LNCAP (cell line): ENCODE results near the gene GALK2.

ENCODE experiments used
- TF ChIP-seq, protein P1 (sequence below): fragments of 450-650 bp; IDR thresholded peaks from 2 replicates; pipeline ENCODE4 v1.5.1; 2017; ENCODE audit warnings: mild to moderate bottlenecking

The GALK2 gene

DNA sequence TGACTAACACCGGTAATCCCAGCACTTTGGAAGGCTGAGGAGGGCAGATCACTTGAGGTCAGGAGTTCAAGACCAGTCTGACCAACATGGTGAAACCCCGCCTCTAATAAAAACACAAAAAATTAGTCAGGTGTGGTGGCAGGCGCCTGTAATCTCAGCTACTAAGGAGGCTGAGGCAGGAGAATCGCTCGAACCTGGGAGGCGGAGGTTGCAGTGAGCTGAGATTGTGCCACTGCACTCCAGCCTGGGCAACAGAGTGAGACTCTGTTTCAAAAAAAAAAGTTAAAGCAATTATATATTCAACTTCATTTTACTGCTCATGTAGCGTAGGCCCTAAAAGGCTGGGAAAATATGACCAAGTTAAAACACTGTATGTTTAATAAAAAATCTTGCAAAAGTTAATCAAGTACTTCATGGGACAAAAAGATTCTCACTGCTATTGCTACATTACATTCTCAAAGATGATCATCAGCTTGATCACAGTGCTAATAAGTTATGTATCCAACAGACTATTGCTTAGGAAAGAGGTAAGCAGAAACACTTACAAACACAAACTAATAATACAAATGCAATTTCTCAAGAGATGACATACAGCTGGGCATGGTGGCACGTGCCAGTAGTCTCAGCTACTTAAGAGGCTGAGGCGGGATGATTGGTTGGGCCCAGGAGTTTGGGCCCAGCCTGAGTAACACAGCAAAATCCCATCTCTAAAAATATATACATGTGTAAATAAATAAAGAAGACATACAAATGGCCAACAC lies 17.3 kb upstream of the GALK2 start:
- TF ChIP-seq, protein P1, sequence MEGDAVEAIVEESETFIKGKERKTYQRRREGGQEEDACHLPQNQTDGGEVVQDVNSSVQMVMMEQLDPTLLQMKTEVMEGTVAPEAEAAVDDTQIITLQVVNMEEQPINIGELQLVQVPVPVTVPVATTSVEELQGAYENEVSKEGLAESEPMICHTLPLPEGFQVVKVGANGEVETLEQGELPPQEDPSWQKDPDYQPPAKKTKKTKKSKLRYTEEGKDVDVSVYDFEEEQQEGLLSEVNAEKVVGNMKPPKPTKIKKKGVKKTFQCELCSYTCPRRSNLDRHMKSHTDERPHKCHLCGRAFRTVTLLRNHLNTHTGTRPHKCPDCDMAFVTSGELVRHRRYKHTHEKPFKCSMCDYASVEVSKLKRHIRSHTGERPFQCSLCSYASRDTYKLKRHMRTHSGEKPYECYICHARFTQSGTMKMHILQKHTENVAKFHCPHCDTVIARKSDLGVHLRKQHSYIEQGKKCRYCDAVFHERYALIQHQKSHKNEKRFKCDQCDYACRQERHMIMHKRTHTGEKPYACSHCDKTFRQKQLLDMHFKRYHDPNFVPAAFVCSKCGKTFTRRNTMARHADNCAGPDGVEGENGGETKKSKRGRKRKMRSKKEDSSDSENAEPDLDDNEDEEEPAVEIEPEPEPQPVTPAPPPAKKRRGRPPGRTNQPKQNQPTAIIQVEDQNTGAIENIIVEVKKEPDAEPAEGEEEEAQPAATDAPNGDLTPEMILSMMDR, result no peak

DNA sequence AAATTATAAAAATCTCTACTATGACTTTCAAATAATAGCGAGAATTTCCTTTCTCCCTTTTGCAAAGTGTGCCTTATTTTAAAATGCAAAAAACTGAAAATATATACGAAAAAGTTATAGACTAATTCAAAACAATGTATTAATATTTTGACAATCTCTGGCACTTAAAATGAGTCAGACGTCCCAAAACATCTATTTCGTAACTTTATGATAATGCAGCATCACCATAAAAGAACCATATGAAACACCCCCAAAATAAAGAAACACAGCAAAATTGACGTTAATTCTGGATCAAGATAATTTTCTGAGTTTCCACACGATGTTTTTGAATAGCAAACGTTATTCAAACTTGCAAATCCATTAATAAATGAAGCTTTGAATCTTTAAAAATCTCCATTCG lies 15.7 kb upstream of the GALK2 start:
- TF ChIP-seq, protein P1, result no peak

DNA sequence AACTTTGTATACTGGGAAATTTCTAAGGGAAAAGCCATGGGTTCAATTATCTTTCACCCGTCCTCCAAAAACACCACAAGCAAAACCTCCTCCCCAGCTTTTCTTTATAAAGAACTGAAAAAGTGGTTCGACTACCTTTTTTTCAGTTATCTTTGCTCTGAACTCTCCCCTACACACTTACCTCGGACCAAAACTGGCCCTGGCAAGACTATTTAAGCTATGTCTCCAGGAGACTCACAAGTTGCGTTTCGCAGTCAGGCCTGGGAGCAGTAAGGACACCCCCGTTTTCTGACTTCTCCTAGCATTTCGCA lies 15.3 kb upstream of the GALK2 start:
- TF ChIP-seq, protein P1, result no peak

DNA sequence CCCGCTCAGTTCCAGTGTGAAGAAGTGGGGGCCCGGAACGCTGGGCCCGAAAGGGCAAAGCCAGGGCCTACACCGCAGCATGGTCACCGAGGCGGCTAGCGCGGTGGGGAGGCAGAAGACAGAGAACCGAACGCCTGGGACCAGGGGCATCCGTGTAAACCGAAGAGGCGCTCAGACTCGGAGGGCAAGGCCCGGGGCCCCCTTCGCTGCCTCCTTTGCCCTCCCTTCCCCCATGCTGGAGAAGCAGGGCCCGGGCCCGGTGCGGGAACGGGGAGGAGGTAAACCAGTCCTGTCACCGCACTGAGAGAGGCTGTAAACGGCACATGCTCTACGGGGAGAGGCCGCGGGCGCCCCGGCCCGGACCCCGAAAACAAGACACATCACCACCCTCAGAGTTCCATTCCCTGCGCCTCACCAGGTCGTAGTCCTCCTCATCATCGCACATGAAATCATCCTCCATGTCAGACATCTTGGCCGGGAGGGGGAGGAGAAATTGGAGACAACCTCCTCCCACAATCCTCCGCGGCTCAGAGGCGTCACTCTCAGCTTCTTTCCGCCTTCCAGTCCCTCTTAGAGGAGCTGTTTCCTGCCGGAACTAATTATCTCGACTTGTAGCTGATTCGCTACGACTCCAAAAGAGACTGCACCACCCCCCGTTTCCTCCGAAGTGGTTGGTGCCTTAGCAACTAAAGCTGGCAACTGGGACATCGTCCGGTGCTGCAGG lies 14.8 kb upstream of the GALK2 start, which contains the start of gene COPS2:
TSS of gene COPS2 (minus strand) at position 490 of the 724 bp plus-strand sequence. CDS start at position 469, 21 bp downstream.
- TF ChIP-seq, protein P1, result no peak

DNA sequence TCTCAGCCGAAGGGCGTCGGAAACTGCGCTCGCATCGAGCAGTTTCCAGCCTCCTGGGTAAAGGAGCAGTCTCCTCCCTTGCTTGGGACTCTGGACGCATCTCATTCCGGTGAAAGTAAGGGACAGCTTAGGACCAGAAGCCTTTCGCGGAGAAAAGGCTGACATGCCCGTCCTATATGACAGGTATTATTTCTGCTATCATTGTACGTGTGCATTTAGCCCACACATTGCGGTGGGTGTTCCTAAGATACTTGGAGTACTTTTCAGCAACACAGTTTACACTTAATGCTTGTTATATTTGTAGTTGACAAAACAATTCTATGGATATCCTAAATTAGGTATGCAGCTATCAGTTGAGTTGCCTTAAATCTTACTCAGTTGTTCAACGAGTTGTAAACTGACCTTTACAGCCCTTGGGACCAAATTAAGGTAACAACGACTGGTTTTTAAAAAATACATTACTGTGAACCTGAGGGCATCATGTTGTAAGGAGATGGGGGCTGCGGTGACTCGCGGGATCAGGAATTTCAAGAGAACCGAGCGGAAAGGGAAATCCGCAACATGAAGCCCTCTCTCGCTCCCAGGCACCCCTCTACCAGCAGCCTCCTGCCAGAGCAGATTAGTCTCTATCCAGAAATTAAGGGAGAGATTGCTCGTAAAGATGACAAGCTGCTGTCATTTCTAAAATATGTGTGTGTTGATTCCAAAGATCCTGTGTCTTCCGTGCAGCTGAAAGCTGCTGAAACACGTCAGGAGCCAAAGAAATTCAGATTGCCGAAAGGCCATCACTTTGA lies 14.0 kb upstream of the GALK2 start:
- TF ChIP-seq, protein P1, result no peak

DNA sequence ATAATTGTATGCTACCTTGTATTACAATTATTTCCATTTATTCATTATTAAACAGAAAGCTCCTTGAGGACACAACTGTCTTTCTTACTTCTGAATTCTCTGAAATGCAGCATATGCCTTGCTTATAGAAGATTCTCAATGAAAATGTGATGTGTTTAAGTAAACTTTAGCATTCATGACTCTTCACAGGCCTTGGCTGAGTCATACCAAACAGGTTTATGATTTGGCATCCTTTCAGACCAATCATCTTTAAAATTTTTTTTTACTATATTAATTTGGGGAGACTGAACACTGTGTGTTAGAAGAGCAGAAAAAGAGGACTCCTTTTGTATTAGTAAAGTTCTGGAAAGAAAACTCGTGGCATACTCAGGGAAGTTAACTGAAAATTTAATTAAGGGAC lies 6.4 kb upstream of the GALK2 start:
- TF ChIP-seq, protein P1, result no peak

DNA sequence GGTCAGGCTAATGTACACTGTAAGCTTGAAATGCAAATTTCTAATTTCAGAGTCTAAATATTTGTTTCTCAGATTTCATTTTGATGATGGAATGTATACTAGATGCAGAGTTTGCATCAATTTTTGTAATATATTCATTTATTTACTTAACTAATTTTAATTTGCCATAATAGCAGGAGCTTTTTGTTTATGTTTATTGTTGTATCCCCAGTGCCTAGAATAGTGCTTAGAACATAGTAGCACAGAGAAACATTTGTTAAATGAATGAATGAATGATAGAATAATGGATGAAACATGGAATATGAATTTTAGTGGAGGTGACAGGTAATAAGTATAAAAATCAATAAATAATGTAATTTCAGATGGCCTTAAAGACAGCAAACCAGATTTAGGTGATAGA lies 5.2 kb upstream of the GALK2 start:
- TF ChIP-seq, protein P1, result no peak
